HL-60 (cell line): Measurements from ENCODE around the gene WNT5B.

Source experiments
- POLR2AphosphoS5 ChIP-seq: IDR thresholded peaks from 2 replicates; pipeline ENCODE4 v1.6.1; 2012; ENCODE audit warnings: low read depth
- SPI1 ChIP-seq: IDR thresholded peaks from 2 replicates; pipeline ENCODE4 v1.6.1; 2012; ENCODE audit warnings: low read depth, mild to moderate bottlenecking, borderline replicate concordance
- TF ChIP-seq, protein P1 (sequence below): IDR thresholded peaks from one replicate; pipeline ENCODE4 v1.5.1; 2011; ENCODE audit warnings: low read length, control low read depth, inconsistent platforms; ENCODE audit not compliant: insufficient read depth

GRCh38 chr12:1588575-1588947, 40.5 kb upstream of the WNT5B start:
- TF ChIP-seq, protein P1, sequence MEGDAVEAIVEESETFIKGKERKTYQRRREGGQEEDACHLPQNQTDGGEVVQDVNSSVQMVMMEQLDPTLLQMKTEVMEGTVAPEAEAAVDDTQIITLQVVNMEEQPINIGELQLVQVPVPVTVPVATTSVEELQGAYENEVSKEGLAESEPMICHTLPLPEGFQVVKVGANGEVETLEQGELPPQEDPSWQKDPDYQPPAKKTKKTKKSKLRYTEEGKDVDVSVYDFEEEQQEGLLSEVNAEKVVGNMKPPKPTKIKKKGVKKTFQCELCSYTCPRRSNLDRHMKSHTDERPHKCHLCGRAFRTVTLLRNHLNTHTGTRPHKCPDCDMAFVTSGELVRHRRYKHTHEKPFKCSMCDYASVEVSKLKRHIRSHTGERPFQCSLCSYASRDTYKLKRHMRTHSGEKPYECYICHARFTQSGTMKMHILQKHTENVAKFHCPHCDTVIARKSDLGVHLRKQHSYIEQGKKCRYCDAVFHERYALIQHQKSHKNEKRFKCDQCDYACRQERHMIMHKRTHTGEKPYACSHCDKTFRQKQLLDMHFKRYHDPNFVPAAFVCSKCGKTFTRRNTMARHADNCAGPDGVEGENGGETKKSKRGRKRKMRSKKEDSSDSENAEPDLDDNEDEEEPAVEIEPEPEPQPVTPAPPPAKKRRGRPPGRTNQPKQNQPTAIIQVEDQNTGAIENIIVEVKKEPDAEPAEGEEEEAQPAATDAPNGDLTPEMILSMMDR: no peak
- TF ChIP-seq POLR2AphosphoS5: no peak
- TF ChIP-seq SPI1: no peak
